ENCODE data around the gene ZNF423. TPM values are rescaled to one million over a fixed set of nuclear protein-coding genes. Genes with fewer than 3 reads are reported as not detected.
A peak's percentile ranks its signal among the peaks of the same experiment; 100 is the strongest.

Gene ZNF423
- total RNA-seq, 2 donors from 2014 or later: 12.3 to 29.3 TPM

- DNase-seq (ENCODE audit: low spot score): no peak
- intact Hi-C loops (cut with DNase I): loop anchor here in 1 of 2 donors (1.0 kb wide), 1 partner anchor 34 kb away; no protein-coding TSS in a partner anchor
Measured at GRCh38 chr16:49664221-49665215, 191.4 kb downstream of the ZNF423 start.

- no peak for DNase-seq (ENCODE audit: low spot score)
- intact Hi-C loops (cut with DNase I): no loop called here
Measured at GRCh38 chr16:49663081-49664065, 192.5 kb downstream of the ZNF423 start.

DNA sequence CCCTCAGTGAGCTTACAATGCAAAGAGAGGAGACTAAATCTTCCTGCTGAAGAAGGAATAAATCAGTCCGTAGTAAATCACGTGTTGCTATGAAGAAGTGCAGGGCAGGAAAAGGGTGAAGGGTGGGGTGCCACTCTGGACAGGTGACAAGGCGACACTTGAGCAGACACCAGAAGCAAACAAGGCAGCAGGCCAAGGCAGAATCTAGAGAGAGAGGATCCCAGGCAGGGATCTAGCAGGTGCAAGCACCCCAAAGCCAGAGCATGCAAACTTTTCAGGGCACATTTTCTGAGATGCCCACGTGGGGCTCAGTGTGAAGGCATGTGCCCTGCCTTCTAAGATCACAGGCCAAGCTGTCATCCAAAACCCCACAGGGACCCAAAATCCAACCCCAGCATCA, 193.3 kb downstream of the ZNF423 start:
- no peak for DNase-seq (ENCODE audit: low spot score)
- intact Hi-C loops (cut with DNase I): no loop called here

DNA sequence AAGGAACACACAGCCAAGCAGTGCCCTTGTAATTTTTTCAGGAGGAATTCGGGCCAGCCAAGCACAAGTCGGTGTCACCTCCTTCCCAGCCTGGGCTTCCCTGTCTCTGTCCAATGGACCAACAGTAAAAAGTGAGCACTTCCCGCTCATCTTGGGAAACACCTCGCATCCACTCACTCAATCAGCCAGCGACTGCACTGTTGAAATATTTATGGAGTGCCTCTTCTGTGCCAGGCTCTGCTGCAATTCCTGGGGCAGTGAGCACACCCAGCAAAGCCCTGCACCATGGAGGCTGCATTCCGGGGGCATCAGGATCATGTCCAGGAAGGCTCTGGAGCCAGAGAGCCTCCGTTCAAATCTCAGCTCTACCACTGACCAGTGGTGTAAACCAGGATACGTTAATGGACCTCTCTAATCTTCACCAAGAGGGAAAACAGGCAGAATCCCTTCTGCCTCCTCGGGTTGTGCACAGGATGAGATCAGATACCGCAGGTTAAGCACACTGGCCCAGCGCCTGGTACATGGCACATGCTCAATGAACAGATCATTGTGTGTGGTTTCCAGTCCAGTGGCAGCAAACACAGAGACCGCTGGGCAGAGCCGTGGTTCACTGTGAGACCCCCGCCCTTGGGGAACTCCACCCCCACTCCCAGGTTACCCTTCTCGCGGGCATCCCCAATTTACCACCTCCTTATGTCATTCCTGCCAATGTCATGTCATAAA, 194.3 kb downstream of the ZNF423 start:
- no peak for DNase-seq (ENCODE audit: low spot score)
- intact Hi-C loops (cut with DNase I): no loop called here

GRCh38 chr16:49660626-49661025, 195.3 kb downstream of the ZNF423 start:
- intact Hi-C loops (cut with DNase I): no loop called here
- DNase-seq (ENCODE audit: low spot score): no peak

DNA sequence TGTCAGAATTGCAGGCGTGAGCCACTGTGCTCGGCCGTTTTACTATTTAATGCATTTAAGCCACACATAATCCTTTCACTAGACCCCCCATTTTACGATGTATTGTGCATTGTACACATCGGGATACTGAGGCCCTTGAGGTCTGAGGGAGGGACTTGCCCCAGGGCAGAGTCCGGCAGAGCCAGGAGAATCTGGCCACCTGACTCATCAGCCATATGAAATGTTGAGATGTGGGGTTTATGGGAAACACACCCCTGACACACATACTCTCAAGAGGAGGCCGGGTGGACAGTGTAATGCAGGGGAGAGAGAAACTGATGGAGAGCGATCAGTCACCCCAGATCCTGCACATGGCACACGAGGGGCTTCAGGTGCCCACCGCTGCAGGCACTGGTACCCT, 196.6 kb downstream of the ZNF423 start:
- no peak for DNase-seq (ENCODE audit: low spot score)
- intact Hi-C loops (cut with DNase I): no loop called here

DNA sequence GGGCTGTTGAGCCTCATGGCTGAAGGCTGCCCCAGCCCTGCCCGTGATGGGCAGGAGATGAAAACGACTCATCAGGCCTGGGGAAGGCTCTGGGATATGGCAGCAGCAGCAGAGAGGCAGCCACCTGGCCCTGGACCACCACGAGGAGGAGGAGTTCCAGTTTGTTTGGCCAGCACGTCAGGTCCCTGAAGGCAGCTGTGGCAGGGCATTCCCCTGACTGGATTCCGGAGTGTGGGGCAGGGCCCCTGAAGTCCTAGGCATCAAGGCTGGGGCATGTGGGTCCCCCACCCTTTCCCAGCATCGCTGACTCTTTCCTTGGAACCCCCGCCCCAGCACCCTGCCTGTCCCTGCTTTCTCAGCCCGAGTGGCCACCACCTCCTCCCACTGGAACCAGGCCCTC, 197.4 kb downstream of the ZNF423 start:
- DNase-seq (ENCODE audit: low spot score): no peak
- intact Hi-C loops (cut with DNase I): no loop called here

DNA sequence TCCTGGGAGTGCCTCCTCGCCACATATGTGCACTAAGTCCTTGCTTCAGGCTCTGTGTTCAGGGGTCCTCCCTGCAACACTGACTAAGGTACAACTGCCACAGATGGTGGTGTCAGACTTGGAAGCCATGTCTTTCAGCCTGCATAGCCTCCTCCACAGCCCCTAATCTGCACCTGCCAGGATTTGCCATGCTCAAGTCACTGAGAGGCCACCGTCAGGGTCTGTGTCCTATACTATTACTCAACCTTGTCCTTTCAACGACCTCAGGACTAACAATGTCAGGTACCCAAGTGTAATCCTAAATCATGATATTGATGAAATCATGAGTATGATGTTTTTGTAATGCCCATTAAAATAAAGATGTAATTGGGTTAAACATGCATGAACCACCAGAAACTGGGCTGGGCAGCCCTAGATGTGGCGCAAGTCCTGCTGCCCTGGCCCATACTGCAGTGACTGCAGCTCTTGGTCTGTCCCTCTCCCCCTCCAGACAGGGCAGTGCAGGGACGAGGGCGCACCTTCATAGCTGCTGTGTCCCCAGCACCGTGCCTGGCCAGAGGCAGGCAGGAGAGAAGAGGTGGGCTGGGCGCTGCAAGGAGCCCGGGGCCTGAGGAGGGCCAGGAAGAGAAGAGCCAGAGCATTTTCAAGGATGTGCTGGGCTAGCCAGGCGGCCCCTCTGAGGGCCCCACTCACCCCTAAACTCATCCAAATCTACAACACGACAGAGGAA, 198.0 kb downstream of the ZNF423 start:
- intact Hi-C loops (cut with DNase I): no loop called here
- DNase-seq (ENCODE audit: low spot score): no peak

DNA sequence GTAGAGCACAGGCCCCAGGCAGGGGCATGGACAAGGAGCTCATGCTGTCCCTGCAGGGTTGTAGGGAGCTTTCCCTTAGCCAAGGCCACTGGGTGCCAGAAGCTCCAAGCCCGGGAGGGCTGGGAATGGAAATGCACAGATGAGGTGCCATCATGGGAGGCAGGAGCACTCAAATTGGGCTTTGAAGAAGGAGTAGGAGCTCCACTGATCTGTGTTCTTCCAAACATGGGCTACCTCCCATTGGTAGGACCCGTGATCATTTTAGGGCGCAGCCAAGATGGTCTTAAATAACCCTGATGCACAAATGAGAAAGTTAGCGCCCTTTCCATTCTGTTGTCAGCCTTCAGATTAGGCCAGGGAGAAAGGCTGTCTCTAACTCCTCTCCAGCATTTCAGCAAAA, 201.5 kb downstream of the ZNF423 start:
- no peak for DNase-seq (ENCODE audit: low spot score)

DNA sequence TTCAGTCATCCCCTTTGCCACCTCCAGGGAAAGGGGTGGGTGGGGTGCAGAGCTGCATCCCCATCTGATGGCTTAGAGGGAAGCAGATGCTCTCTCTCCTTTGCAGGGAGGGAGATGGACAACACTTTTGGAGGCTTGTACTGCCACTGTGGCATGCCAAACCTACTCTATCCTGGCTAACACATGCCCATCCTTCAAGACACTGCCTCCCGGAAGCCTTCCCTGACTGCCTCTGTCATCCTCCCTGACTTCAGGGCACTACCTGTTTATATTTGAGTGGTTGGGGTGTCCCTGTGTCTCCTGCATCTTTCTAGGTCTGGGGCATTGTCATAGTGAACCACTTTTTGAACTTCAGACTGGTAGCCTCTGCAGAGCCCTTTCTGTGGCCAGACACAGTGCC, 202.3 kb downstream of the ZNF423 start:
- intact Hi-C loops (cut with DNase I): no loop called here
- DNase-seq (ENCODE audit: low spot score): no peak

More for the DNA sequence above, 201.5 kb downstream of the ZNF423 start:
- intact Hi-C loops (cut with DNase I): no loop called here

DNA sequence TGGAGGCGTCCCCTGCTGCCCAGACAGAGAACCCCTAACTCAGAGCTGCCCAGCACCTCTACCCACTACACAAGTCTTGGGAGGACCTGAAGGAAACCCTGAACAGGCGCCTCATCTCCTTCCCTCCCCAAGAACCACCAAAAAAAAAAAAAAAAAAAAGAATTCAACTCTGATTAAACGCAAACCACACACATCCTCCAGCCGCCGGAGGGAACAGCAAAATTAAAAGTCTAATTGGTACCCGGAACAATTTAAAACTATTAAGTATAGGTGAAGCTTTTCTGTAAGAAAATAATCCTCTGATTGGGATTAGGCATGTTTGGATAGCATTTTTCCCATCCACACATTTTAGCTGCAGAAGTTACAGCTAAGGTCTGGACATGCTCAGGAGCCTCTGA, 202.7 kb downstream of the ZNF423 start:
- DNase-seq (ENCODE audit: low spot score): no peak
- intact Hi-C loops (cut with DNase I): no loop called here

DNA sequence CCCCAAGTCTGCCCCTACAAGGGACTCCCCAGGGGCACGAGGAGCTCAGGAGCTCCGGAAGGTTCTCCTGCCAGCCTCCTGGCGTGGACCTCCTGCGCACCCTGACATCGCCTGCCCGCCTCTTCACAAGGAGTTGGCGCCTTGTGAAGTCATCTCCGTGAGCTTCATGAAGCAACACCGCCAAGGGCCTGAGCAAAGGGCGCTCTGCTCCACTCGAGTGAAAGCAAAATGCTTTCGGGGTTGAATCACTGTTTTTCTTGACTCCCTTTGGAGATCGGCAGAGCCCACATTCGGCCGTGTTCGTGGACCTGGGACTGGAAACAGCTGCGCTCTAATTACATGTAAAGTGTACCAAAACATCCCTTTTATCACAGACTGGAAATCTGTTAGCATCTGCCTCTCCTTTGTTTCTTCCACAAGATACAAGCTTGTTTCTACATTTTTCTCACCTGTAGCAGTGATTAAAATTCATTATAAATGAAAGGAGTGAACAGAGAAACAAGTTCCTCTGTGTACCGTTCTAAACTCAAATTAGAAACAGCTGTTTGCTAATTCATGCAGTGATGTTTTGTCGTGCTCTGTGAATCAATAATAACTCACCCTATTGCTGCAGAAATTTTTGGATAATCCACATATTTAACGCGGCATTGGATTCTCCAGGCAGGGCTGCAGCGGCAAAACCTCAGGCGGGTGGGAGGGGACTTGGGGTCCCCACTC, 203.3 kb downstream of the ZNF423 start:
- peak; percentile 91 for DNase-seq (ENCODE audit: low spot score)
- intact Hi-C loops (cut with DNase I): no loop called here

- intact Hi-C loops (cut with DNase I): no loop called here
Measured at GRCh38 chr16:49651996-49652395, 203.9 kb downstream of the ZNF423 start.

GRCh38 chr16:49651226-49651625, 204.7 kb downstream of the ZNF423 start:
- intact Hi-C loops (cut with DNase I): no loop called here
- DNase-seq (ENCODE audit: low spot score): peak; percentile 31

More at GRCh38 chr16:49651996-49652395, 203.9 kb downstream of the ZNF423 start:
- DNase-seq (ENCODE audit: low spot score): no peak

DNA sequence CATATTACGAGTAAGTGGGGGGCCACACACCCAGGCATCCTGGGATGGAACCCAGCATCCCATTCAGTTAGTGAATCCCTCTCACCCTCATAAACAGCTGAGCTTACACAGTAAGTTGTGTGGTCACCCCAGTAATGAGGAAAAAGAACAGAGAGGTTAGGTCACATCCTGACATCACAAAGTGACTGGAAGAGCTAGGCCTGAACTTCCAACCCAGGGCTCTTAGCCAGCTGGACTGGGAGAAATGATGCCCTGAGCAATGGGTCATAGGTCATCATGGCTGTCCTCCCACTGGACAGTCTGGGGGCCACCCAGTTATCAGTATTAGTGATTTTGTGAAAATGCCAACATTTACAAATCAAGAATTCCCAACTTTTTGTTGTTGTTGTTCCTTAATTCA, 205.3 kb downstream of the ZNF423 start:
- peak; percentile 78 for DNase-seq (ENCODE audit: low spot score)
- intact Hi-C loops (cut with DNase I): no loop called here

- intact Hi-C loops (cut with DNase I): no loop called here
- DNase-seq (ENCODE audit: low spot score): peak; percentile 65
Measured at GRCh38 chr16:49649013-49649765, 206.7 kb downstream of the ZNF423 start.

DNA sequence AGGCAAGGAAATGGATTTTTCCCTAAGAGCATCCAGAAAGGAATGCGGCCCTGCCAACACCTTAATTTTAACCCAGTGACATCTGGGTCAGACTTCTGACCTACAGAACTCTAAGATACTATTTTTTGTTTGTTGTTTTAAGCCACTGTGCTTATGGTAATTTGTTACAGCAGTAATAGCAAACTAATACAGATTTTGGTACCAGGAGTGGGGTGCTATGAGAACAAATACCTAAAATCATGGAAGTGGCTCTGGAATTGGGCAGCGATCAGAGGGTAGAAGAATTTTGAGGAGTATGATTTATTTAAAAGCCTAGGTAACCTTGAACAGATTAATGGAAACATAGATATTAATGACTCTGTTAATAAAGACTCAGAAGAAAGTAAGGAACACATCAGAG, 208.2 kb downstream of the ZNF423 start:
- intact Hi-C loops (cut with DNase I): no loop called here
- DNase-seq (ENCODE audit: low spot score): no peak

Data from posterior vena cava (tissue), 2 donors.